ENCODE measurements around the gene SLC35A3. TPM values are rescaled to one million over a fixed set of nuclear protein-coding genes. Genes with fewer than 3 reads are reported as not detected.
"Not testable (repeated sequence)": the region's sequence is repeated elsewhere in the genome, so short reads cannot be mapped to it uniquely, and the experiment has no call there.

The SLC35A3 gene
- total and polyA plus RNA-seq, 4 donors: 21.5 to 35.2 (median 22.1) TPM

GRCh38 chr1:100038660-100039287 lies 69.0 kb downstream of the SLC35A3 start:
- DNase-seq (ENCODE audit: low read depth in 4 of 6, low spot score in 6 of 6): peak in 5 of 6 donors; percentile 39 to 86 (median 78)
- Histone ChIP-seq H3K27me3 (ENCODE audit: control insufficient read depth, insufficient read depth, low read length) (no peaks in the 10 kb centered on the region), H3K9me3 (ENCODE audit: control insufficient read depth, insufficient read depth, low read length) (no peaks in the 10 kb centered on the region), H3K4me3 (ENCODE audit: low read depth, low read length) (peak overlapping the region; percentile 87), H3K4me1 (ENCODE audit: control insufficient read depth, insufficient read depth, low read length) (peaks cover 5% of the 10 kb centered on the region), H3K36me3 (ENCODE audit: control insufficient read depth, insufficient read depth, low read length) (no peaks in the 10 kb centered on the region), H3K27ac (ENCODE audit: low read depth, low read length) (peak overlapping the region; percentile 98)
- WGBS (ENCODE audit: insufficient coverage): under 1% methylated on average over 31 of the region's 37 CpGs

- peaks cover 5% of the 10 kb centered on the region for H3K4me1 ChIP-seq (ENCODE audit: control insufficient read depth, insufficient read depth, low read length)
Measured at GRCh38 chr1:100039591-100039990, 69.8 kb downstream of the SLC35A3 start.

GRCh38 chr1:100045206-100045605 lies 75.4 kb downstream of the SLC35A3 start:
- no peaks in the 10 kb centered on the region for H3K9me3 ChIP-seq (ENCODE audit: control insufficient read depth, insufficient read depth, low read length)
- no peak overlapping the region for H3K27ac ChIP-seq (ENCODE audit: low read depth, low read length)
- no peak for DNase-seq (ENCODE audit: low read depth in 4 of 6, low spot score in 6 of 6)
- H3K27me3 ChIP-seq (ENCODE audit: control insufficient read depth, insufficient read depth, low read length): no peaks in the 10 kb centered on the region
- no CpG with 5 or more reads among the region's 5 CpGs for WGBS (ENCODE audit: insufficient coverage)
- no peaks in the 10 kb centered on the region for H3K36me3 ChIP-seq (ENCODE audit: control insufficient read depth, insufficient read depth, low read length)
- H3K4me3 ChIP-seq (ENCODE audit: low read depth, low read length): no peak overlapping the region
- H3K4me1 ChIP-seq (ENCODE audit: control insufficient read depth, insufficient read depth, low read length): peaks cover 4% of the 10 kb centered on the region

More at GRCh38 chr1:100039591-100039990, 69.8 kb downstream of the SLC35A3 start:
- Histone ChIP-seq H3K27me3 (ENCODE audit: control insufficient read depth, insufficient read depth, low read length) (no peaks in the 10 kb centered on the region), H3K9me3 (ENCODE audit: control insufficient read depth, insufficient read depth, low read length) (no peaks in the 10 kb centered on the region), H3K36me3 (ENCODE audit: control insufficient read depth, insufficient read depth, low read length) (no peaks in the 10 kb centered on the region), H3K27ac (ENCODE audit: low read depth, low read length) (peak overlapping the region; percentile 98), H3K4me3 (ENCODE audit: low read depth, low read length) (peak overlapping the region; percentile 87)
- no peak for DNase-seq (ENCODE audit: low read depth in 4 of 6, low spot score in 6 of 6)
- no CpG with 5 or more reads among the region's 2 CpGs for WGBS (ENCODE audit: insufficient coverage)

- H3K27me3 ChIP-seq (ENCODE audit: control insufficient read depth, insufficient read depth, low read length); H3K27ac ChIP-seq (ENCODE audit: low read depth, low read length); H3K9me3 ChIP-seq (ENCODE audit: control insufficient read depth, insufficient read depth, low read length); H3K4me3 ChIP-seq (ENCODE audit: low read depth, low read length); H3K4me1 ChIP-seq (ENCODE audit: control insufficient read depth, insufficient read depth, low read length); H3K36me3 ChIP-seq (ENCODE audit: control insufficient read depth, insufficient read depth, low read length); DNase-seq (ENCODE audit: low read depth in 4 of 6, low spot score in 6 of 6): not testable (repeated sequence)
- no CpG with 5 or more reads among the region's 11 CpGs for WGBS (ENCODE audit: insufficient coverage)
Measured at GRCh38 chr1:100047235-100047708, 77.5 kb downstream of the SLC35A3 start.

GRCh38 chr1:100050139-100050538 lies 80.3 kb downstream of the SLC35A3 start:
- Histone ChIP-seq H3K4me1 (ENCODE audit: control insufficient read depth, insufficient read depth, low read length) (no peaks in the 10 kb centered on the region), H3K27ac (ENCODE audit: low read depth, low read length) (no peak overlapping the region), H3K27me3 (ENCODE audit: control insufficient read depth, insufficient read depth, low read length) (no peaks in the 10 kb centered on the region), H3K36me3 (ENCODE audit: control insufficient read depth, insufficient read depth, low read length) (peaks cover 5% of the 10 kb centered on the region), H3K4me3 (ENCODE audit: low read depth, low read length) (no peak overlapping the region), H3K9me3 (ENCODE audit: control insufficient read depth, insufficient read depth, low read length) (no peaks in the 10 kb centered on the region)
- no peak for DNase-seq (ENCODE audit: low read depth in 4 of 6, low spot score in 6 of 6)
- WGBS (ENCODE audit: insufficient coverage): 83% methylated on average over 2 of the region's 4 CpGs

DNA sequence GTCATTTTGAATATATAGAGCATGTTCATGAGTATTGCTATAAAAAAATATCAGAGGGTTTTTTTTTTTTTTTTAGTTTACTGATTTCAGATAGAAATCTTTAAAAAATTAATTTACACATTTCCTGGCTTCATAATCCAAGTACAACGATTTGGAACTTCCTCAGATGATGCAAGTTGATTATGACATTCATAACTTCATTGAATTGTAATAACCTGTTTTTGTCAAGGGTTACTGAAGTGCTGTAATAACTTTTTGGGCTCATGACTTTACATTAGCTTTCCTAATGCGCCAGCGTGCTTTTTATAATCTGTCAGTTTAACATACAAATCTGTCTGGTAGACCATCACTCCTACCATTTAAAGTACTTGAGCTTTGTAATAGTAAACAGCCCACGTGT lies 81.6 kb downstream of the SLC35A3 start:
- Histone ChIP-seq H3K9me3 (ENCODE audit: control insufficient read depth, insufficient read depth, low read length) (no peaks in the 10 kb centered on the region), H3K4me3 (ENCODE audit: low read depth, low read length) (no peak overlapping the region)
- no CpG with 5 or more reads among the region's 4 CpGs for WGBS (ENCODE audit: insufficient coverage)

GRCh38 chr1:100051893-100052292 lies 82.1 kb downstream of the SLC35A3 start:
- H3K36me3 ChIP-seq (ENCODE audit: control insufficient read depth, insufficient read depth, low read length): peaks cover 5% of the 10 kb centered on the region
- no peak overlapping the region for H3K4me3 ChIP-seq (ENCODE audit: low read depth, low read length)
- DNase-seq (ENCODE audit: low read depth in 4 of 6, low spot score in 6 of 6): no peak
- no peaks in the 10 kb centered on the region for H3K27me3 ChIP-seq (ENCODE audit: control insufficient read depth, insufficient read depth, low read length)
- no peaks in the 10 kb centered on the region for H3K9me3 ChIP-seq (ENCODE audit: control insufficient read depth, insufficient read depth, low read length)
- H3K4me1 ChIP-seq (ENCODE audit: control insufficient read depth, insufficient read depth, low read length): no peaks in the 10 kb centered on the region
- H3K27ac ChIP-seq (ENCODE audit: low read depth, low read length): no peak overlapping the region
- no CpG with 5 or more reads among the region's 1 CpG for WGBS (ENCODE audit: insufficient coverage)

More for the DNA sequence above, 81.6 kb downstream of the SLC35A3 start:
- H3K27me3 ChIP-seq (ENCODE audit: control insufficient read depth, insufficient read depth, low read length): no peaks in the 10 kb centered on the region
- no peak overlapping the region for H3K27ac ChIP-seq (ENCODE audit: low read depth, low read length)
- no peak for DNase-seq (ENCODE audit: low read depth in 4 of 6, low spot score in 6 of 6)
- no peaks in the 10 kb centered on the region for H3K4me1 ChIP-seq (ENCODE audit: control insufficient read depth, insufficient read depth, low read length)
- peaks cover 5% of the 10 kb centered on the region for H3K36me3 ChIP-seq (ENCODE audit: control insufficient read depth, insufficient read depth, low read length)

DNA sequence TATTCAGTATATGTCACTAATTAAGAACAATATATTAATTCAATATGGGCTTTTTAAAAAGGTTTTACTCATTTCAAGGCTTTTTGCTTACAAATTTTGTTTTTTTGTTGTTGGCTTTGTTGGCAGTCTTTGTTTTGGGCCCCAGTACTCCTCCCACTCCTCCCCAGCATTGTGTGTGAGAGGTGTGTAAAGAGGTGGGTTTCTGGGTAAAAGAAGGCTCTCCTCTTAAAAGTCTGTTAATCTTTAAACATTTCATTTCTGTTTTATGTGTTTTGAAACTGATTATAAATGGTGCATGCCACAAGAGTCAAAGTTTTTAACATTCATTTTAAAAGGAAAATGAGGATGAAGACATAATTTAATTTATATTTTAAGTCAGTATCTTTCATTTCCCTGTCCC lies 83.3 kb downstream of the SLC35A3 start:
- Histone ChIP-seq H3K27me3 (ENCODE audit: control insufficient read depth, insufficient read depth, low read length) (no peaks in the 10 kb centered on the region), H3K4me3 (ENCODE audit: low read depth, low read length) (no peak overlapping the region), H3K27ac (ENCODE audit: low read depth, low read length) (no peak overlapping the region), H3K9me3 (ENCODE audit: control insufficient read depth, insufficient read depth, low read length) (no peaks in the 10 kb centered on the region), H3K4me1 (ENCODE audit: control insufficient read depth, insufficient read depth, low read length) (no peaks in the 10 kb centered on the region), H3K36me3 (ENCODE audit: control insufficient read depth, insufficient read depth, low read length) (peaks cover 7% of the 10 kb centered on the region)
- DNase-seq (ENCODE audit: low read depth in 4 of 6, low spot score in 6 of 6): no peak

GRCh38 chr1:100053727-100054126 lies 83.9 kb downstream of the SLC35A3 start:
- H3K4me1 ChIP-seq (ENCODE audit: control insufficient read depth, insufficient read depth, low read length): no peaks in the 10 kb centered on the region
- 91% methylated on average over 1 of the region's 4 CpGs for WGBS (ENCODE audit: insufficient coverage)
- no peak for DNase-seq (ENCODE audit: low read depth in 4 of 6, low spot score in 6 of 6)
- H3K36me3 ChIP-seq (ENCODE audit: control insufficient read depth, insufficient read depth, low read length): peaks cover 7% of the 10 kb centered on the region
- H3K27me3 ChIP-seq (ENCODE audit: control insufficient read depth, insufficient read depth, low read length): no peaks in the 10 kb centered on the region
- H3K4me3 ChIP-seq (ENCODE audit: low read depth, low read length): no peak overlapping the region
- H3K9me3 ChIP-seq (ENCODE audit: control insufficient read depth, insufficient read depth, low read length): no peaks in the 10 kb centered on the region
- H3K27ac ChIP-seq (ENCODE audit: low read depth, low read length): no peak overlapping the region

DNA sequence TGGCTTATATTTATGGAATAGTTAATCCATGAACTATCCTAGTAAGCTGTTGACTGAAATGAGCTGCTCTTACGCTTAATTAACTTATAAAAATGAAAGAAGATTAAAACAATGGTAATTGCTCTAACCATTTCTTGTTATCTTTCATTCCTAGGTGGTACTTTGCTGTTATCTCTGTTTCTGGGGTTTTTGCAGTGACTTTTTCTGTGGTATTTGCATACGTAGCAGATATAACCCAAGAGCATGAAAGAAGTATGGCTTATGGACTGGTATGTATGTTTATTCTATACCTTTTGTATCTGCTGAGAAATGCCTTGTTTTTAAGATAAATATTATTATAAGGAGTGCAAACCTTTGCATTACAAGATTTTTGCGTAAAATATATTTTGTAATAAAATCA lies 91.9 kb downstream of the SLC35A3 start:
- Histone ChIP-seq H3K27ac (ENCODE audit: low read depth, low read length) (no peak overlapping the region), H3K9me3 (ENCODE audit: control insufficient read depth, insufficient read depth, low read length) (no peaks in the 10 kb centered on the region), H3K27me3 (ENCODE audit: control insufficient read depth, insufficient read depth, low read length) (no peaks in the 10 kb centered on the region), H3K36me3 (ENCODE audit: control insufficient read depth, insufficient read depth, low read length) (peaks cover 31% of the 10 kb centered on the region), H3K4me3 (ENCODE audit: low read depth, low read length) (no peak overlapping the region), H3K4me1 (ENCODE audit: control insufficient read depth, insufficient read depth, low read length) (no peaks in the 10 kb centered on the region)
- no CpG with 5 or more reads among the region's 3 CpGs for WGBS (ENCODE audit: insufficient coverage)
- DNase-seq (ENCODE audit: low read depth in 4 of 6, low spot score in 6 of 6): no peak
